ENCODE results near the gene CPNE5. TPM values are rescaled to one million over a fixed set of nuclear protein-coding genes. Genes with fewer than 3 reads are reported as not detected.

Gene CPNE5
- total and polyA plus RNA-seq, 4 donors = 0.93 to 5.2 (median 3.8) TPM

DNA sequence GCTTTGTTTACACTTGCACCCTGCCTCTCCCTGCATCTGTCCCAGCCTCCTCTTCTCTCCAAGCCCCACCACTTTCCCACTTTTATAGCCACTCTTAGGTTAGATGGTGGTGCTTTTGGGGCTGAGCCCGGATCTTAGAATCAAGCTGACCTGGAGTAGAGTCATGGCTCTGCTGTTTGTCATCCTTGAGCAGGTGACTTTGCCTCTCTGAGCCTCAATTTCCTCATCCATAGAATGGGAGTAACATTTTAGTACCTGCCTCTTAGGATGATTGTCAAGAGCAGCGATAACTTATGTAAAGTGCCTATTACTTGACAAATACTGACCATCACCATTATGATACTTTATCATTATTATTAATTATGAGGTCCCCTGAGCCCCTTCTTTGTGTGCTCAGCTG is 48.2 kb downstream of the CPNE5 start:
- no peaks in the 10 kb centered on the region for H3K9me3 ChIP-seq (ENCODE audit: control insufficient read depth in 4 of 4, insufficient read depth in 3 of 4, low read length in 3 of 4)
- H3K36me3 ChIP-seq (ENCODE audit: control insufficient read depth in 4 of 4, insufficient read depth in 4 of 4, low read length in 4 of 4) = no peaks in the 10 kb centered on the region
- H3K4me1 ChIP-seq (ENCODE audit: control insufficient read depth in 5 of 5, insufficient read depth in 5 of 5, low read length in 5 of 5) = peaks cover 0 to 26% (median 0%) of the 10 kb centered on the region in 5 donors
- 87 to 100% methylated on average over 2 of the region's 2 CpGs for WGBS, 2 donors
- H3K4me3 ChIP-seq = no peak overlapping the region
- DNase-seq (no peak), ATAC-seq (ENCODE audit: insufficient read depth, low FRiP score) (no peak)
- no peak overlapping the region for H3K9ac ChIP-seq (ENCODE audit: insufficient read depth in 1 of 2, low read length in 2 of 2)
- TF ChIP-seq, protein P1, sequence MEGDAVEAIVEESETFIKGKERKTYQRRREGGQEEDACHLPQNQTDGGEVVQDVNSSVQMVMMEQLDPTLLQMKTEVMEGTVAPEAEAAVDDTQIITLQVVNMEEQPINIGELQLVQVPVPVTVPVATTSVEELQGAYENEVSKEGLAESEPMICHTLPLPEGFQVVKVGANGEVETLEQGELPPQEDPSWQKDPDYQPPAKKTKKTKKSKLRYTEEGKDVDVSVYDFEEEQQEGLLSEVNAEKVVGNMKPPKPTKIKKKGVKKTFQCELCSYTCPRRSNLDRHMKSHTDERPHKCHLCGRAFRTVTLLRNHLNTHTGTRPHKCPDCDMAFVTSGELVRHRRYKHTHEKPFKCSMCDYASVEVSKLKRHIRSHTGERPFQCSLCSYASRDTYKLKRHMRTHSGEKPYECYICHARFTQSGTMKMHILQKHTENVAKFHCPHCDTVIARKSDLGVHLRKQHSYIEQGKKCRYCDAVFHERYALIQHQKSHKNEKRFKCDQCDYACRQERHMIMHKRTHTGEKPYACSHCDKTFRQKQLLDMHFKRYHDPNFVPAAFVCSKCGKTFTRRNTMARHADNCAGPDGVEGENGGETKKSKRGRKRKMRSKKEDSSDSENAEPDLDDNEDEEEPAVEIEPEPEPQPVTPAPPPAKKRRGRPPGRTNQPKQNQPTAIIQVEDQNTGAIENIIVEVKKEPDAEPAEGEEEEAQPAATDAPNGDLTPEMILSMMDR (IDR thresholded peaks at IDR 0.05; ENCODE audit: control extremely low read depth, extremely low read depth) = no peak
- H3K27ac ChIP-seq (ENCODE audit: low read depth in 1 of 2, low read length in 1 of 2) = no peak overlapping the region
- no peaks in the 10 kb centered on the region for H3K27me3 ChIP-seq (ENCODE audit: control insufficient read depth in 3 of 3, insufficient read depth in 3 of 3, low read length in 2 of 3)

DNA sequence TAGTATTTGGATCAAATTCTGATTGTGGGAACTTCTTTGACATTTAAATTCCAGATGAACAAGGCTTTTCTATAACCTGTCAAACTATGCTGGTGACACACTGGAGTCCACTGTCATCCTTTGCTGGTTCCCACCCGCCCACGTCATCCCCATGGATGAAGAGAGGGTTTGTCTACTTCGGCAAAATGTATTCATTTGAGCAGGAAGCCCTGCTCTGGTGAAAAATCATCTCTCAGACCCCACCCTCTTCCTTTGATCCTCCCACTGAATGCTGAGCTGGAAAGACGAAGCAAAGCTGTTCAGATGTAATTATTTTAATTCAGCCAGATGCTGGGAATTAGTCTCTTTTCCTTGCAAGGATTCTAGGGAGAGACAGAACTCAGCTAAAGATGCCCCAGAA is 50.5 kb downstream of the CPNE5 start:
- Histone ChIP-seq H3K27ac (ENCODE audit: low read depth in 1 of 2, low read length in 1 of 2) (no peak overlapping the region), H3K27me3 (ENCODE audit: control insufficient read depth in 3 of 3, insufficient read depth in 3 of 3, low read length in 2 of 3) (no peaks in the 10 kb centered on the region), H3K9ac (ENCODE audit: insufficient read depth in 1 of 2, low read length in 2 of 2) (no peak overlapping the region), H3K4me3 (no peak overlapping the region), H3K9me3 (ENCODE audit: control insufficient read depth in 4 of 4, insufficient read depth in 3 of 4, low read length in 3 of 4) (no peaks in the 10 kb centered on the region), H3K4me1 (ENCODE audit: control insufficient read depth in 5 of 5, insufficient read depth in 5 of 5, low read length in 5 of 5) (peaks cover 0 to 22% (median 0%) of the 10 kb centered on the region in 5 donors), H3K36me3 (ENCODE audit: control insufficient read depth in 4 of 4, insufficient read depth in 4 of 4, low read length in 4 of 4) (no peaks in the 10 kb centered on the region)
- TF ChIP-seq, protein P1 (IDR thresholded peaks at IDR 0.05; ENCODE audit: control extremely low read depth, extremely low read depth) = no peak
- DNase-seq (peak in 1 of 3 donors; percentile 46), ATAC-seq (ENCODE audit: insufficient read depth, low FRiP score) (no peak)
- 34 to 41% methylated on average over 4 of the region's 4 CpGs for WGBS, 2 donors

- TF ChIP-seq, protein P1 (IDR thresholded peaks at IDR 0.05; ENCODE audit: control extremely low read depth, extremely low read depth) = no peak
- ATAC-seq (ENCODE audit: insufficient read depth, low FRiP score) (no peak), DNase-seq (no peak)
- Histone ChIP-seq H3K9ac (ENCODE audit: insufficient read depth in 1 of 2, low read length in 2 of 2) (no peak overlapping the region), H3K27me3 (ENCODE audit: control insufficient read depth in 3 of 3, insufficient read depth in 3 of 3, low read length in 2 of 3) (no peaks in the 10 kb centered on the region), H3K36me3 (ENCODE audit: control insufficient read depth in 4 of 4, insufficient read depth in 4 of 4, low read length in 4 of 4) (no peaks in the 10 kb centered on the region), H3K27ac (ENCODE audit: low read depth in 1 of 2, low read length in 1 of 2) (no peak overlapping the region), H3K9me3 (ENCODE audit: control insufficient read depth in 4 of 4, insufficient read depth in 3 of 4, low read length in 3 of 4) (no peaks in the 10 kb centered on the region), H3K4me3 (no peak overlapping the region), H3K4me1 (ENCODE audit: control insufficient read depth in 5 of 5, insufficient read depth in 5 of 5, low read length in 5 of 5) (peaks cover 0 to 21% (median 0%) of the 10 kb centered on the region in 5 donors)
- 93 to 98% methylated on average over 8 of the region's 8 CpGs for WGBS, 2 donors
Measured at GRCh38 chr6:36788186-36788585, 51.1 kb downstream of the CPNE5 start.

DNA sequence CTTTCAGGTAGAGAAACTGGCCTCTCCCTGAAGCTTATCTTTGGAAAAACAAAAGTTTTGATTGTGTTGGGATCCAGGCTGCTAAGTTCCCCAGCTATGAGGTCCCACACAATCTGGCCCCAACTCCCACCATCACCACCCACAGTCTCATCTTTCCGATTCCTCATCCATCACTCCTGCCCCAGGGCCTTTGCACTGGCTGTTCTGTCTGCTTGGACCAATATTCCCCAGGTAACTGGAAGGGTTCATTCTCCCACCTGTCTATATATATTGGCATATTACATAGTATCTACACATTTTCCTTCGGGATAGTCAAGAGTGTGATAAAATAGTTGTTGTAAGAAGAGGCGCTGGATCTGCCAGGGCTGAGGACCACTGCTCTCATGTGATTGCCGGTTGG is 52.0 kb downstream of the CPNE5 start:
- Histone ChIP-seq H3K36me3 (ENCODE audit: control insufficient read depth in 4 of 4, insufficient read depth in 4 of 4, low read length in 4 of 4) (no peaks in the 10 kb centered on the region), H3K9me3 (ENCODE audit: control insufficient read depth in 4 of 4, insufficient read depth in 3 of 4, low read length in 3 of 4) (no peaks in the 10 kb centered on the region), H3K9ac (ENCODE audit: insufficient read depth in 1 of 2, low read length in 2 of 2) (no peak overlapping the region), H3K27ac (ENCODE audit: low read depth in 1 of 2, low read length in 1 of 2) (no peak overlapping the region), H3K4me3 (no peak overlapping the region), H3K27me3 (ENCODE audit: control insufficient read depth in 3 of 3, insufficient read depth in 3 of 3, low read length in 2 of 3) (no peaks in the 10 kb centered on the region), H3K4me1 (ENCODE audit: control insufficient read depth in 5 of 5, insufficient read depth in 5 of 5, low read length in 5 of 5) (peaks cover 0 to 12% (median 0%) of the 10 kb centered on the region in 5 donors)
- TF ChIP-seq, protein P1 (IDR thresholded peaks at IDR 0.05; ENCODE audit: control extremely low read depth, extremely low read depth) = no peak
- DNase-seq (no peak), ATAC-seq (ENCODE audit: insufficient read depth, low FRiP score) (no peak)
- 93 to 95% methylated on average over 4 of the region's 4 CpGs for WGBS, 2 donors

Measured in lung (tissue), 12 donors.